SK-N-SH treated with all-trans-retinoic acid at 6 μM for 48 hours (cell line): ENCODE results near the gene MRPL41.

Experiments used
- ATAC-seq: fragments of 200-7000 bp; cut with Tn5 transposase; 3 replicates; pipeline ENCODE4 v1.9.1; 2020; ENCODE audit warnings: mild to moderate bottlenecking, moderate library complexity
- ARNTL ChIP-seq: fragments of 450-650 bp; formaldehyde crosslinking; IDR thresholded peaks from 2 replicates; pipeline ENCODE4 v1.5.0; 2020; ENCODE audit warnings: low read depth, mild to moderate bottlenecking, moderate library complexity, borderline replicate concordance
- BACH2 ChIP-seq: fragments of 250-450 bp; sonication (Bioruptor Pico); IDR thresholded peaks from 2 replicates; pipeline ENCODE4 v1.9.0; 2021; ENCODE audit warnings: mild to moderate bottlenecking, borderline replicate concordance
- CREB5 ChIP-seq: fragments of 250-450 bp; sonication (Bioruptor Pico); IDR thresholded peaks from 2 replicates; pipeline ENCODE4 v1.5.1; 2020; ENCODE audit warnings: low read depth, mild to moderate bottlenecking, moderate library complexity
- CSDC2 ChIP-seq: fragments of 250-450 bp; sonication (Bioruptor Pico); IDR thresholded peaks from 2 replicates; pipeline ENCODE4 v1.5.0; 2020; ENCODE audit warnings: mild to moderate bottlenecking, moderate library complexity
- CSRNP3 ChIP-seq: fragments of 250-450 bp; sonication (Bioruptor Pico); IDR thresholded peaks from 2 replicates; pipeline ENCODE4 v1.5.1; 2021; ENCODE audit warnings: mild to moderate bottlenecking, moderate library complexity
- ESRRG ChIP-seq: fragments of 250-450 bp; sonication (Bioruptor Pico); IDR thresholded peaks from 2 replicates; pipeline ENCODE4 v1.6.1; 2021; ENCODE audit warnings: mild to moderate bottlenecking
- PATZ1 ChIP-seq: fragments of 250-450 bp; sonication (Bioruptor Pico); IDR thresholded peaks from 2 replicates; pipeline ENCODE4 v1.8.0; 2020; ENCODE audit warnings: mild to moderate bottlenecking, moderate library complexity, borderline replicate concordance
- POU6F1 ChIP-seq: fragments of 250-450 bp; sonication (Bioruptor Pico); IDR thresholded peaks from 2 replicates; pipeline ENCODE4 v1.8.0; 2021; ENCODE audit warnings: low read depth, mild to moderate bottlenecking, moderate library complexity, borderline replicate concordance
- RARB ChIP-seq: fragments of 250-450 bp; sonication (Bioruptor Pico); IDR thresholded peaks from 2 replicates; pipeline ENCODE4 v1.8.0; 2021; ENCODE audit warnings: mild to moderate bottlenecking, moderate library complexity
- SNAI2 ChIP-seq: fragments of 250-450 bp; sonication (Bioruptor Pico); IDR thresholded peaks from 2 replicates; pipeline ENCODE4 v1.5.0; 2020; ENCODE audit warnings: mild to moderate bottlenecking, moderate library complexity
- TOX ChIP-seq: fragments of 250-450 bp; sonication (Bioruptor Pico); IDR thresholded peaks from 2 replicates; pipeline ENCODE4 v1.8.0; 2021; ENCODE audit warnings: mild to moderate bottlenecking, moderate library complexity, borderline replicate concordance
- ZC3H10 ChIP-seq: fragments of 250-450 bp; sonication (Bioruptor Pico); IDR thresholded peaks from 2 replicates; pipeline ENCODE4 v1.5.1; 2021; ENCODE audit warnings: mild to moderate bottlenecking, moderate library complexity
- ZFP3 ChIP-seq: fragments of 250-450 bp; sonication (Bioruptor Pico); IDR thresholded peaks from 2 replicates; pipeline ENCODE4 v1.5.0; 2020; ENCODE audit warnings: mild to moderate bottlenecking, moderate library complexity
- ZFP30 ChIP-seq: fragments of 450-650 bp; formaldehyde crosslinking; IDR thresholded peaks from 2 replicates; pipeline ENCODE4 v1.5.0; 2022; ENCODE audit warnings: mild to moderate bottlenecking, moderate library complexity
- ZNF565 ChIP-seq: fragments of 450-650 bp; formaldehyde crosslinking; conservative IDR thresholded peaks from 2 replicates; pipeline ENCODE4 v1.5.0; 2020; ENCODE audit warnings: low read depth, mild to moderate bottlenecking, moderate library complexity
- ZNF70 ChIP-seq: fragments of 450-650 bp; formaldehyde crosslinking; IDR thresholded peaks from 2 replicates; pipeline ENCODE4 v1.5.0; 2020; ENCODE audit warnings: mild to moderate bottlenecking, moderate library complexity

Gene MRPL41

GRCh38 chr9:137575364-137575715 is 23.7 kb downstream of the MRPL41 start (continued):
- TF ChIP-seq PATZ1 (no peak), RARB (no peak), CREB5 (no peak), TOX (CRISPR knock-in tag) (no peak), BACH2 (CRISPR knock-in tag) (no peak), ARNTL (CRISPR knock-in tag) (no peak)
- TF ChIP-seq, all 23 proteins: peak for 0

GRCh38 chr9:137575716-137576411 is 24.2 kb downstream of the MRPL41 start:
- TF ChIP-seq RARB, result no peak
- no peak for TF ChIP-seq ARNTL (CRISPR knock-in tag)
- no peak for TF ChIP-seq SNAI2 (CRISPR knock-in tag)
- TF ChIP-seq CSDC2 (CRISPR knock-in tag), result no peak
- TF ChIP-seq CREB5, result no peak
- TF ChIP-seq CSRNP3 (CRISPR knock-in tag), result no peak
- no peak for TF ChIP-seq ZNF70
- TF ChIP-seq, all 23 proteins: peak for 0
- no peak for ATAC-seq

- TF ChIP-seq ARNTL (CRISPR knock-in tag) (no peak), CSDC2 (CRISPR knock-in tag) (no peak), BACH2 (CRISPR knock-in tag) (no peak)
- ATAC-seq, result peak; percentile 98
Observed at GRCh38 chr9:137578518-137579258, 27.0 kb downstream of the MRPL41 start, which contains the start of gene DPH7. Gene DPH7 (minus strand): TSS chr9:137578925. CDS start chr9:137578777, 148 bp downstream.

- no peak for TF ChIP-seq ESRRG (CRISPR knock-in tag)
- no peak for TF ChIP-seq ZC3H10 (CRISPR knock-in tag)
- TF ChIP-seq ZFP3 (CRISPR knock-in tag), result no peak
- no peak for TF ChIP-seq PATZ1
- no peak for TF ChIP-seq ZNF565
- no peak for TF ChIP-seq ARNTL (CRISPR knock-in tag)
- no peak for TF ChIP-seq BACH2 (CRISPR knock-in tag)
- ATAC-seq, result no peak
Observed at GRCh38 chr9:137579259-137579604, 27.6 kb downstream of the MRPL41 start.

- TF ChIP-seq PATZ1, result no peak
- TF ChIP-seq POU6F1, result no peak
- no peak for TF ChIP-seq ZFP30 (CRISPR knock-in tag)
- no peak for TF ChIP-seq RARB
- no peak for ATAC-seq
Observed at GRCh38 chr9:137580209-137580953, 28.7 kb downstream of the MRPL41 start.
